GM12873 (cell line): ENCODE data around the gene TSEN54.

Experiments used
- TF ChIP-seq, protein P1 (sequence below): IDR thresholded peaks from 2 replicates; pipeline ENCODE4 v1.5.1; 2012; ENCODE audit warnings: low read depth, mild to moderate bottlenecking, moderate library complexity, low read length, control low read depth; ENCODE audit not compliant: insufficient read depth; ENCODE audit errors: missing control alignments

Gene TSEN54

DNA sequence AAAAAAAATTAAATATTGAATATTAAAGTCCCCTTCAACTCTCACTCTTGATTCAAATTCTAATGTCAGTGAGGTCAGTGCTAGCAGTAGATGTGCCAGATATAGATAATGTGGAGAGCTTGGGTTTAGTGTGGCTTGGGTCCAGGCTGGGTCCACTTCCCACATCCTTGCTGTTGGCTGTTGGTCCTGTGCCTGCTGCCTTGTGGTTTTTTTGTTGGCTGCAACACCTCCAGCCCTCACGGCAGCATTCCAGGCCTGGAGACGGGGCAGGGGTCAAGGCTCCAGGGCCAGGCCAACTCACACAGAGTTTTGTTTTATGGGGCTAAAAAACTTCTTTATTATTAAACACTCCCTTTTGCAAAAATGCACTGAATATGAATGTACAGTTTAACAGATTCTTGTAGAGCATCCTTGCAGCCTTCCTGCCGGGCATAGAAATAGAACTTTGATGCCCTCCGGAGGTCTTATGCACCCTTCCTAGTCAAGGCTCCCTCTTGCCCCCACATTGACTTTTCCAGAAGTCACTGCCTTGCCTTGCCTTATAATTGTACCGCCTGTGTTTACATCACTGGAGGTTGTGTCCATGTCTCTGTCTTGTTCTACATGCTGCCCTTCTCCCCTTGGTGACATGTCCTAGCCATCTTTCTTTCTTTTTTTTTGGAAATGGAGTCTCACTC lies 45.7 kb downstream of the TSEN54 start:
- TF ChIP-seq, protein P1, sequence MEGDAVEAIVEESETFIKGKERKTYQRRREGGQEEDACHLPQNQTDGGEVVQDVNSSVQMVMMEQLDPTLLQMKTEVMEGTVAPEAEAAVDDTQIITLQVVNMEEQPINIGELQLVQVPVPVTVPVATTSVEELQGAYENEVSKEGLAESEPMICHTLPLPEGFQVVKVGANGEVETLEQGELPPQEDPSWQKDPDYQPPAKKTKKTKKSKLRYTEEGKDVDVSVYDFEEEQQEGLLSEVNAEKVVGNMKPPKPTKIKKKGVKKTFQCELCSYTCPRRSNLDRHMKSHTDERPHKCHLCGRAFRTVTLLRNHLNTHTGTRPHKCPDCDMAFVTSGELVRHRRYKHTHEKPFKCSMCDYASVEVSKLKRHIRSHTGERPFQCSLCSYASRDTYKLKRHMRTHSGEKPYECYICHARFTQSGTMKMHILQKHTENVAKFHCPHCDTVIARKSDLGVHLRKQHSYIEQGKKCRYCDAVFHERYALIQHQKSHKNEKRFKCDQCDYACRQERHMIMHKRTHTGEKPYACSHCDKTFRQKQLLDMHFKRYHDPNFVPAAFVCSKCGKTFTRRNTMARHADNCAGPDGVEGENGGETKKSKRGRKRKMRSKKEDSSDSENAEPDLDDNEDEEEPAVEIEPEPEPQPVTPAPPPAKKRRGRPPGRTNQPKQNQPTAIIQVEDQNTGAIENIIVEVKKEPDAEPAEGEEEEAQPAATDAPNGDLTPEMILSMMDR, result no peak

DNA sequence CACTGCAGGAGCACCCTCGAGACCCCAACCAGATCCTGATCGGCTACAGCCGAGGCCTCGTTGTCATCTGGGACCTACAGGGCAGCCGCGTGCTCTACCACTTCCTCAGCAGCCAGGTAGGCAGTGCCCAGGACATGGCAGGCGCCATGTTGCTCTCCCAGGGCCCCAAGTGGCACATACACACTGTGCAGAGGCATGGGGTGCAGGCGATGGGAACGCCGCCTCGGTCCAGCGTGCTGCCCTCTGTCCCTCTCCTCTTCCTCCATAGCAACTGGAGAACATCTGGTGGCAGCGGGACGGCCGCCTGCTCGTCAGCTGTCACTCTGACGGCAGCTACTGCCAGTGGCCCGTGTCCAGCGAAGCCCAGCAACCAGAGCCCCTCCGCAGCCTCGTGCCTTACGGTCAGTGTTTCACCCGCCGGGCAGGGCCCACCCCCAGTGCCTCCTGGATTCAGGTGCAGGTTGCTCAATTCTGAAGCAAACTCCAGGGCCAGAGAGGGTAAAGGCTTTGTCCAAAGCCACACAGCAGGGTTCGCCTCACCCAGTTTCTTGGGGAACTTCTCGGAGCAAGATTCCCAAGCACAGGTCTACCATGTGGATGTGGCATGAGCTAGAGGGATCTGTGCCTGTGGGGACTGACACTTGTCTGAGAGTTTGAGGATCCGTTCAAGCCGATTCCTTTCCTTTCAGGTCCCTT lies 46.9 kb downstream of the TSEN54 start:
- TF ChIP-seq, protein P1, result no peak

DNA sequence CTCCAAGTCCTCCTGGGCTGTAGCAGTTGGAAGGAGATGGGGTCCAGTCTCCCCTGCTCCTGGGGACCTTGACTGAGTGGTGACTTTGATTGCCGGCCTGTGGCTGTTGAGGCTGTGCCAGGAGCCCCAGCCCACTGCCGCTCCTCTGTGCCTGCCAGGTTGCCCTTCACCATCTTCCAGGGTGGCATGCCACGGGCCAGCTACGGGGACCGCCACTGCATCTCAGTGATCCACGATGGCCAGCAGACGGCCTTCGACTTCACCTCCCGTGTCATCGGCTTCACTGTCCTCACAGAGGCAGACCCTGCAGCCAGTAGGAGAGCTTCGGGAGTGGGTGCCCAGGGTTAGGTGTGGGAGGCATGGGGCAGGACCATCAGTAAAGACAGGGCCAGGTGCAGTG lies 47.9 kb downstream of the TSEN54 start:
- TF ChIP-seq, protein P1, result no peak

DNA sequence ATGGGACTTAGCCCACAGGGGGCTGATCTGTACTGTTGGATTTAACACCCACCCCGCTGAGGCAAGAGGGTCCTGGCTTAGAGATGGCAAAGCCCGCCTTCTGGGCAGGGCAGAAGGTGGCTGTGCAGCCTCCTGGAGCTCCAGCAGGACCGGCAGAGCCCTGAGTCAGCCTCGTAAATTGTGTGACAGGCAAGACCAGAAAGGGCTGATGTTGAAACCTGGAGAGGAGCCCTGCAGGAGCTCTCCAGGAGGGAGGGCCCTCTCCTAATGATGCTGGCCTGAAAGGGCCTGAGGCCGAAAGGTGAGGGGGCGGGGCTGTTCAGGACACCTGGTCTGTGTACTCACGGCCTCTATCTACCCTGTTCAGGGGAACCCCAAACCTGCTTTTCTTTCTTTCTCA lies 48.7 kb downstream of the TSEN54 start:
- TF ChIP-seq, protein P1, result no peak

DNA sequence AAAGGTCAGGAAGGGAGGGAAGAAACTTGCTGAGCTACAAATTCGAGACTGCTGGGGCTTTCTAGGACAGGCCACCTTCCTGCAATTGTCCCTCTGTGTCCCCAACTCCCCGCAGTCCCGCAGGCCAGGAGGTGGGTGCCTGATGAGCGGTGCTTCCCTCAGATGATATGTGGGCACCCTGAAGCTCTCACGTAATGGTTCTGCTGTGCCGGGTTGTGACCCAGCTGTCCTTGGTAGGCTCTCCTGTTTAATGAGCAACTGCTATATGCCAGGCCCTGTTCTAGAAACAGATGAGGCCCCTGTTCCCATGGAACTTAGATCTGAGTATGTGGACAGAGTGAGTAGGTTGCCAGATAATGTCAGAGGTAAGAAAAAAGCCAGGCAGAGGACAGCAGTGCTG lies 49.3 kb downstream of the TSEN54 start:
- TF ChIP-seq, protein P1, result no peak

DNA sequence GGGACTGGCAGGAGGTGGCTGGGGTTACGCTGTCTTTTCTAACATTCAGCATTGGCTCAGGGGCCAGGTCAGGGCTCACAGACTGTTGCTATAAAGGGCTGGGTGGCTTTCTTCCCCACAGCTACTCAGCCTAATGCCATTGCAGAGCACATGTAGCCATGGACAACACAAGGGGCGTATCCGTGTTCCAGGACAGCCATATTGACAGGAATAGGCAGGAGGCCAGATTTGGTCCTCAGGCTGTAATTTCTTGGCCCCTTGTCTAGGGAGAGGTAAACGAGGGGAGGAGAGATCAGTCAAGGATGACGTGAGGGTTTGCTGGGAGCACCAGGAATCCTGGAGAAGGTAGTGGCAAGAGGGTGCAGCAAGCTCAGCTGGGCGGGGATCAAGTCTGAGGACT lies 50.1 kb downstream of the TSEN54 start:
- TF ChIP-seq, protein P1, result no peak

DNA sequence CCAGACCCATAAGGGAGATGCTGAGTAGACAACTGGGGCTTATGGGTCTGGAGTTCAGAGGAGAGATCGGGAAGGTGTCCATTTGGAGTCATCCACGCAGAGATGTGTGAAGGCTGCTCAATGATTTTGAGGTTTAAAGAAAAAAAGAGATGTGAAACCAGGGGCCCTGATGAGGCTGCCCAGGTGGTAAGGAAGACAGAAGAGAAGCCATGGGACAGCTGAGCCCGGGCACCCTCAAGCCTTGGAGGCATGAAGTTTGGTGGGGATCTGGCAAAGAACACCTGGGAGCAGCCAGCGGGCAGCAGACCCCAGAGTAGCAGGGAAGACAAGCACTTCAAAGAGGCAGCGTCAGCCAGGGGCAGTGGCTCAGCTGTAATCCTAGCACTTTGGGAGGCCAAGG lies 50.5 kb downstream of the TSEN54 start:
- TF ChIP-seq, protein P1, result no peak
